D721Med (cell line): ENCODE data around the gene RFPL3.
"Not testable (repeated sequence)": the region's sequence is repeated elsewhere in the genome, so short reads cannot be mapped to it uniquely, and the experiment has no call there.

Experiments used
- DNase-seq: peaks from one replicate; pipeline ENCODE4 v3.0.0; 2011; ENCODE audit warnings: low spot score; ENCODE audit not compliant: insufficient read length
- FAIRE-seq: peaks from 2 replicates; lab custom pipeline; 2011; peaks lifted over from hg19 to GRCh38; lab: Jason Lieb, UNC
- TF ChIP-seq, protein P1 (sequence below): IDR thresholded peaks from 2 replicates; pipeline ENCODE4 v1.5.1; 2012; ENCODE audit warnings: mild to moderate bottlenecking, control low read depth; ENCODE audit not compliant: insufficient read depth; ENCODE audit errors: missing control alignments

The RFPL3 gene

DNA sequence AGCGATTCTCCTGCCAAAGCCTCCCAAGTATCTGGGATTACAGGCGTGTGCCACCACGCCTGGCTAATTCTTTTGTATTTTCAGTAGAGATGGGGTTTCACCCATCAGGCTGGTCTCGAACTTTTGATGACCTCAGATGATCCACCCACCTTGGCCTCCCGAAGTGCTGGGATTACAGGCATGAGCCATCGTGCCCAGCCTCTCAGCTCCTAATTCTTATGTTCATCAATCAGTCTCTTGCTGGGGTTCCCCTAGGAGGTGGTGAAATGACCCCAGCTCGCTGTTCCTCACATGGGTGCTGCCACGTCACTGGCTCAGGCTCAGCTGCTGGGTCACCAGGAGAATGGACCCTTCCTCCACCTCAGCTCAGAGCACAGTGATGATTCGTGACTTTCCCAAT, at the start of gene RFPL3:
TSS of gene RFPL3 (plus strand) at position 301 of the 400 bp plus-strand sequence. CDS start 205 bp downstream, outside the sequence.
- not testable (repeated sequence) for DNase-seq, FAIRE-seq

DNA sequence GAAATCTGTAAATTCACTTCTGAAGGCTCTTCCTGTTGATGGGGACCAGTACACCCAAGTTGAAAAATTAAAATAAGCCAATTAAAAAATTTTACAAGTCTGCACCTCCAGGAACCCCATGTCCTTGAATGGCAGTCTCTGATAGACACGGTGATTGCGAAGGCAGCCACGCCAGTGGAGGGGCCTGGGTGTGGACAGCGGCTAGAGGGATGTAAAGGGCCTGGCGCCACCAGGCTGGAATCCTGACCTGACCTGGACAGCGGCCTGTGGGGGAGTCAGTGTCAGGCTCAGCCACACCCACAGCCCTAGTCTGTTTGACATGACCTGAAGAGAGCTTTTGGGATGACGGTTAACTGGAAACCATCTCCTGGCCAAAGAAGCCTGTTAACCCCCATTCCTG, 49.5 kb upstream of the RFPL3 start:
- FAIRE-seq (no peak), DNase-seq (no peak)
- TF ChIP-seq, protein P1, sequence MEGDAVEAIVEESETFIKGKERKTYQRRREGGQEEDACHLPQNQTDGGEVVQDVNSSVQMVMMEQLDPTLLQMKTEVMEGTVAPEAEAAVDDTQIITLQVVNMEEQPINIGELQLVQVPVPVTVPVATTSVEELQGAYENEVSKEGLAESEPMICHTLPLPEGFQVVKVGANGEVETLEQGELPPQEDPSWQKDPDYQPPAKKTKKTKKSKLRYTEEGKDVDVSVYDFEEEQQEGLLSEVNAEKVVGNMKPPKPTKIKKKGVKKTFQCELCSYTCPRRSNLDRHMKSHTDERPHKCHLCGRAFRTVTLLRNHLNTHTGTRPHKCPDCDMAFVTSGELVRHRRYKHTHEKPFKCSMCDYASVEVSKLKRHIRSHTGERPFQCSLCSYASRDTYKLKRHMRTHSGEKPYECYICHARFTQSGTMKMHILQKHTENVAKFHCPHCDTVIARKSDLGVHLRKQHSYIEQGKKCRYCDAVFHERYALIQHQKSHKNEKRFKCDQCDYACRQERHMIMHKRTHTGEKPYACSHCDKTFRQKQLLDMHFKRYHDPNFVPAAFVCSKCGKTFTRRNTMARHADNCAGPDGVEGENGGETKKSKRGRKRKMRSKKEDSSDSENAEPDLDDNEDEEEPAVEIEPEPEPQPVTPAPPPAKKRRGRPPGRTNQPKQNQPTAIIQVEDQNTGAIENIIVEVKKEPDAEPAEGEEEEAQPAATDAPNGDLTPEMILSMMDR, result no peak

DNA sequence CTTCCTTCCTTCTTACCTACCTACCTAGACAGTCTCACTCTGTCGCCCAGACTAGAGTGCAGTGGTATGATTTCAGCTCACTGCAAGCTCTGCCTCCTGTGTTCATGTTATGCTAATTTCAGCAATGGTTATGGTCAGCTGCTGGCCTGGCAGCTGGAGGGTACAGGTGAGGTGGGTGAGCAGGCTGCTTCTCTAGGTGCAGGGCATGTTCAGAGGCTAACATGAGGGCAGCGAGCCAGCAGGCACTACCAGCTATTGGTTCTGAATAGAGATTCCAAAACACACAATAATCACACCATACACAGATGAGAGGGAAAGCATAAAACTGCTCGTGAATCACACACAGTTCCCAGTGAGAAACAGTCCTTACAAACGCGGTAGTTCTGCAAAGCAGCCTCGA, 48.7 kb upstream of the RFPL3 start:
- DNase-seq (no peak), FAIRE-seq (no peak)
- TF ChIP-seq, protein P1, result no peak

DNA sequence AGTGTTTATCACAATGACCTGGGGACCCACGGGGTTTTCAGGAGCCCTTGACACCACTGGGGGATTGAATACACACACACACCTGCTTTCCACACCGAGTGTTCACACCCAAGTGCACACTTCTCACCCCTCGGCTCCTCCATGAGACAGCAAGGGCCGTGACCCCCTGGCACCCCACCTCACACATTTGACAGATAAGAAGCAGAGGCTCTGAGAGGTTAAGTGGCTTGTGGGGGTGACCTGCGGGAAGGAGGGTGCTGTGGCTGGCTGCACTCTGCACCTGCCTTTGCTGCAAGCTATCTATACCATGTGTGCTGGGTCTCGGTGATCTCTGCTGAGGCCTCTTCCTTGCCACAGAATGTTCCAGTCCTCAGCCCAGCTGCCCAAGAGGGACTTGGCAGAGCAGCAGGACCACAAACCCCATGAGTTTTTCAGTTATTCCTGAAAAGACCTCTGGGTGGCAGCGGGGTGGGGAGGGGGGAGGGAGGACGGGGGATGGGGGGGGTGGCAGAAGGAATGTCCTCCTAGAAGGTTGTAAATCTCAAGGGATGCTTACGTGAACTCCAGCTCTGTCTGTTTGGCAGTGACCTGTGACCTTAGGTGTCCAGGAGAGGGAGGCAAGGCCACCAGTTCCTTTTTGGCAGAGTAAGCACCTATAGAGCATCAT, 47.9 kb upstream of the RFPL3 start:
- no peak for FAIRE-seq
- TF ChIP-seq, protein P1, result no peak
- no peak for DNase-seq

DNA sequence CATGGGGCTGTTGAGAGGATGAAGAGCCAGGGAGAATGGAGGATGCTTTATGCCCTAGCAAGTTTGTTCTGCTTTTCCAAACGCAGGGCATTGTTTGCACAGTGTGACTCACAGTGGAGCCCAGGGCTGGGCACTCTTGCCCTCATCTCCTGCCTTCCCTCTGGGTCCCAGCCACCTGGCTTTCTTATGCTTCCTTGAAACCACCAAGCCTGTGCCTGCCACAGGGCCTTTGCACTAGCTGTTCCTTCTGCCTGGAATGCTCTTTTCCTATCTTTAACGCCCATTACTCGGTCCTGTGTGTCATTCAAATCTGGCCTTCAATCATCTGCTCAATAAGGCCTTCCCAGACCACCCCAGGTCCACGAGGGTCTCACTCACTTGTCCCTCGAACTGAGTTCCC, 46.9 kb upstream of the RFPL3 start:
- TF ChIP-seq, protein P1, result no peak
- DNase-seq (no peak), FAIRE-seq (no peak)

DNA sequence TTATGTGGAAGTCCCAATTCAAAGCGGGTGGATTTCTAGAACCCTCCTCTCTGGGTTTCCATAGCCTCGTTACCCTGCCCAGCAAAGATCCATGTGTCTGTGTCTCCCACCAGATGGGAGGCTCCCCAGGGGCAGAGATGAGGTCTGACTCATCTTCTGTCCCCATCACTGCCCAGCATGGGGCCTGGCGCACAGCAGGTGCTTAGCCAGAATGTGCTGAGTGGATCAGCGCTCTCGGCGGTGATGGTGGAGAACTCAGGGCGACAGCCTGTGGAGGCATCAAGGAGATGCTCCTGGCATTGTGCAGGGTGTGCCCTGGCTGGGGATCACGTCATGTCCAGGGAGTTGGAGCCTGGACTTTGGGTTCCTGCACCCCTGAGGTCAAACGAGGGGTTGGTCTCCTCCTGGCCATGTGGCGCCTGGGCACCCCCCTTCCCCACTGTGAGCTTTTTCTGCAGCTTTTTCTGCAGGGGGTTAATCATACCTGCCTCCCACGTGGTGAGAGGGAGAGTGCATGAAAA, 46.1 kb upstream of the RFPL3 start:
- TF ChIP-seq, protein P1, result no peak
- FAIRE-seq, result no peak

DNA sequence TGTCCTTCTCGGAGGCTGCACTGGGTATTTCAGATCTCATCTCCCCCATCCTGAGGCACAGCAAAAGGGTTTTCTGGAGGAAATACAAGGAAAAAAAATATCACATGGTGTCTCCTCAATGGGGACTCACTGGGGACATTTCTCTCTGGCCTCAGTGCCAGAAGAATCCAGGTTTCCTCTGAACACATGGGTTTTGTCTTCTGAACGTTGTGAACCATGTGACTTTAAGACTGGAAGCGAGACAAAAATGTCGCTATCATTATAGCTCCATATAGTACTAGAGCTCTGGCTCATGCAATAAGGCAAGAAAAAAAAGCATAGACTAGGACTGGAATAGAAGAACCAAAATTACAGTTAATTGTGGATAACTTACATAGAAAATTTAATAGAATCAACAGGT, 44.9 kb upstream of the RFPL3 start:
- TF ChIP-seq, protein P1, result no peak
- no peak for DNase-seq
- no peak for FAIRE-seq

More for the DNA sequence above, 46.1 kb upstream of the RFPL3 start:
- DNase-seq, result no peak
